NT2/D1 (cell line): ENCODE results near the gene PRDM11.

Experiments used
- DNase-seq: peaks from one replicate; pipeline ENCODE4 v3.0.0-alpha.2; 2011; ENCODE audit warnings: low read depth, low spot score
- H3K27me3 ChIP-seq: 2 replicates; pipeline ENCODE4 v1.6.0; 2011; ENCODE audit warnings: mild to moderate bottlenecking; ENCODE audit not compliant: insufficient read length, insufficient read depth
- H3K36me3 ChIP-seq: 2 replicates; pipeline ENCODE4 v1.6.1; 2011; ENCODE audit warnings: mild to moderate bottlenecking, low read length, mixed read lengths; ENCODE audit not compliant: insufficient read depth, insufficient read length
- H3K4me1 ChIP-seq: 2 replicates; pipeline ENCODE4 v1.5.1; 2011; ENCODE audit not compliant: insufficient read depth, insufficient read length
- H3K4me3 ChIP-seq: 2 replicates; pipeline ENCODE4 v1.5.1; 2011; ENCODE audit warnings: low read depth; ENCODE audit not compliant: insufficient read length
- H3K9ac ChIP-seq: 2 replicates; pipeline ENCODE4 v1.6.0; 2011; ENCODE audit warnings: low read depth; ENCODE audit not compliant: insufficient read length
- H3K9me3 ChIP-seq: 2 replicates; pipeline ENCODE4 v1.5.1; 2011; ENCODE audit warnings: mild to moderate bottlenecking, low read length; ENCODE audit not compliant: insufficient read depth
- SUZ12 ChIP-seq: IDR thresholded peaks from 2 replicates; pipeline ENCODE4 v1.6.1; 2011; ENCODE audit not compliant: insufficient read length, insufficient read depth; ENCODE audit errors: extremely low read depth
- YY1 ChIP-seq: IDR thresholded peaks from 2 replicates; pipeline ENCODE4 v1.6.1; 2011; ENCODE audit not compliant: insufficient read length, insufficient read depth
- ZNF274 ChIP-seq: IDR thresholded peaks from 2 replicates; pipeline ENCODE4 v1.6.1; 2011; ENCODE audit warnings: mild to moderate bottlenecking, low read depth, low read length

PRDM11 gene

GRCh38 chr11:45187375-45187774, 40.9 kb downstream of the PRDM11 start:
- no peak overlapping the region for H3K9ac ChIP-seq
- TF ChIP-seq ZNF274 (no peak), SUZ12 (no peak), YY1 (no peak)
- peaks cover 13% of the 10 kb centered on the region for H3K9me3 ChIP-seq
- no peak overlapping the region for H3K4me3 ChIP-seq
- H3K36me3 ChIP-seq, result peaks cover 43% of the 10 kb centered on the region
- no peak for DNase-seq
- H3K27me3 ChIP-seq, result no peaks in the 10 kb centered on the region
- peaks cover 12% of the 10 kb centered on the region for H3K4me1 ChIP-seq

- TF ChIP-seq ZNF274 (no peak), SUZ12 (no peak), YY1 (no peak)
- DNase-seq, result no peak
- peaks cover 35% of the 10 kb centered on the region for H3K36me3 ChIP-seq
- H3K9ac ChIP-seq, result no peak overlapping the region
- peaks cover 12% of the 10 kb centered on the region for H3K4me1 ChIP-seq
- H3K9me3 ChIP-seq, result peaks cover 13% of the 10 kb centered on the region
- H3K4me3 ChIP-seq, result no peak overlapping the region
- no peaks in the 10 kb centered on the region for H3K27me3 ChIP-seq
Measured at GRCh38 chr11:45188127-45188526, 41.7 kb downstream of the PRDM11 start.

- Histone ChIP-seq H3K4me1 (peaks cover 9% of the 10 kb centered on the region), H3K4me3 (no peak overlapping the region), H3K9me3 (peaks cover 13% of the 10 kb centered on the region), H3K27me3 (no peaks in the 10 kb centered on the region), H3K36me3 (peaks cover 24% of the 10 kb centered on the region), H3K9ac (no peak overlapping the region)
- DNase-seq, result no peak
- no peak for TF ChIP-seq YY1
- TF ChIP-seq SUZ12, result no peak
- no peak for TF ChIP-seq ZNF274
Measured at GRCh38 chr11:45189230-45189629, 42.8 kb downstream of the PRDM11 start.

GRCh38 chr11:45193695-45194094, 47.3 kb downstream of the PRDM11 start:
- DNase-seq, result no peak
- H3K27me3 ChIP-seq, result no peaks in the 10 kb centered on the region
- H3K4me1 ChIP-seq, result no peaks in the 10 kb centered on the region
- H3K9me3 ChIP-seq, result peaks cover 13% of the 10 kb centered on the region
- no peaks in the 10 kb centered on the region for H3K36me3 ChIP-seq
- TF ChIP-seq ZNF274 (no peak), SUZ12 (no peak), YY1 (no peak)
- no peak overlapping the region for H3K4me3 ChIP-seq
- no peak overlapping the region for H3K9ac ChIP-seq

- Histone ChIP-seq H3K4me3 (no peak overlapping the region), H3K9ac (no peak overlapping the region), H3K9me3 (no peaks in the 10 kb centered on the region), H3K4me1 (peaks cover 19% of the 10 kb centered on the region), H3K27me3 (no peaks in the 10 kb centered on the region), H3K36me3 (peaks cover 16% of the 10 kb centered on the region)
- TF ChIP-seq SUZ12, result no peak
- TF ChIP-seq ZNF274, result no peak
- no peak for TF ChIP-seq YY1
- DNase-seq, result no peak
Measured at GRCh38 chr11:45204761-45205160, 58.3 kb downstream of the PRDM11 start.

DNA sequence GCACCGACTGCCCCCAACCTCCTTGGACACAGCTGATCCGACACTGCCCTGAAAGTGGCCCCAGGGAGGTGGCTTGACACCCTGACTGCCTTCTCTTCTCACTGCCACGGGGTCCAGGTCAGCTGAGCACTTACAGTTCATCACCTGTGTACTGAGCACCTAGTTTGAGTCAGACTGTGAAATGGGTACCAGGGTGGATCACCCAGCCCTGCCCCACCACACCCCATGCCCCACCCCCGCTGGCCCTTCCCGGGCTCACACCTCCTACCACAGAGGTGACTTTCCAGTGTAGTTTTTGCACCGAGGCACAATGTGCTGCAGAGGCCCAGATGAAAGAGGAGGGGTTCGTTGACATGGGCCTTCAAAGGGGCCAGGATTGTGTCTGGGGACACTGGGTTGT, 59.5 kb downstream of the PRDM11 start:
- peaks cover 25% of the 10 kb centered on the region for H3K36me3 ChIP-seq
- H3K4me3 ChIP-seq, result no peak overlapping the region
- no peak for TF ChIP-seq SUZ12
- TF ChIP-seq YY1, result no peak
- DNase-seq, result no peak
- H3K27me3 ChIP-seq, result no peaks in the 10 kb centered on the region
- H3K9me3 ChIP-seq, result no peaks in the 10 kb centered on the region
- H3K9ac ChIP-seq, result no peak overlapping the region
- peaks cover 25% of the 10 kb centered on the region for H3K4me1 ChIP-seq

GRCh38 chr11:45208135-45208534, 61.7 kb downstream of the PRDM11 start:
- TF ChIP-seq SUZ12 (no peak), ZNF274 (no peak), YY1 (no peak)
- no peak overlapping the region for H3K4me3 ChIP-seq
- DNase-seq, result no peak
- peaks cover 28% of the 10 kb centered on the region for H3K4me1 ChIP-seq
- H3K9me3 ChIP-seq, result no peaks in the 10 kb centered on the region
- H3K36me3 ChIP-seq, result peaks cover 39% of the 10 kb centered on the region
- H3K9ac ChIP-seq, result no peak overlapping the region
- H3K27me3 ChIP-seq, result no peaks in the 10 kb centered on the region
